Osteocyte (in vitro differentiated cells): ENCODE results near the gene TPST2. TPM values are rescaled to one million over a fixed set of nuclear protein-coding genes. Genes with fewer than 3 reads are reported as not detected.
A peak's percentile ranks its signal among the peaks of the same experiment; 100 is the strongest.

ENCODE experiments used
- DNase-seq: peaks from one replicate; pipeline ENCODE4 v3.0.0; 2021; ENCODE audit warnings: mixed read lengths; ENCODE audit not compliant: unreplicated experiment; ENCODE audit errors: extremely low spot score
- H3K27ac Mint-ChIP-seq: one replicate; pipeline ENCODE4 v1.8.0; 2021; ENCODE audit warnings: mild to moderate bottlenecking, mixed read lengths; ENCODE audit not compliant: unreplicated experiment
- H3K27me3 Mint-ChIP-seq: one replicate; pipeline ENCODE4 v1.8.0; 2021; ENCODE audit warnings: mixed read lengths; ENCODE audit not compliant: unreplicated experiment
- H3K36me3 Mint-ChIP-seq: one replicate; pipeline ENCODE4 v1.8.0; 2021; ENCODE audit warnings: mixed read lengths; ENCODE audit not compliant: unreplicated experiment
- H3K4me1 Mint-ChIP-seq: one replicate; pipeline ENCODE4 v1.8.0; 2021; ENCODE audit warnings: mixed read lengths; ENCODE audit not compliant: unreplicated experiment
- H3K4me3 Mint-ChIP-seq: one replicate; pipeline ENCODE4 v1.8.0; 2021; ENCODE audit warnings: mild to moderate bottlenecking, moderate library complexity, mixed read lengths; ENCODE audit not compliant: unreplicated experiment
- H3K9me3 Mint-ChIP-seq: one replicate; pipeline ENCODE4 v1.8.0; 2021; ENCODE audit warnings: mixed read lengths; ENCODE audit not compliant: unreplicated experiment
- total RNA-seq: library from RNA; stranded (reverse); gene quantifications from 2 replicates; pipeline ENCODE4 v1.2.1, GENCODE V29; 2021
- TF ChIP-seq, protein P1 (sequence below): fragments of 200-600 bp; sonication (generic); IDR thresholded peaks from 2 replicates; pipeline ENCODE4 v1.5.0; 2021; ENCODE audit warnings: antibody characterized with exemption, mild to moderate bottlenecking, moderate library complexity

The TPST2 gene
- total RNA-seq, 1 donor from 2014 or later, result 16.3 TPM

GRCh38 chr22:26508148-26508547 is 81.8 kb downstream of the TPST2 start:
- H3K4me3 Mint-ChIP-seq, result no peak overlapping the region
- no peak for DNase-seq
- H3K27me3 Mint-ChIP-seq, result no peaks in the 10 kb centered on the region
- H3K4me1 Mint-ChIP-seq, result peaks cover 27% of the 10 kb centered on the region
- no peaks in the 10 kb centered on the region for H3K9me3 Mint-ChIP-seq
- TF ChIP-seq, protein P1, sequence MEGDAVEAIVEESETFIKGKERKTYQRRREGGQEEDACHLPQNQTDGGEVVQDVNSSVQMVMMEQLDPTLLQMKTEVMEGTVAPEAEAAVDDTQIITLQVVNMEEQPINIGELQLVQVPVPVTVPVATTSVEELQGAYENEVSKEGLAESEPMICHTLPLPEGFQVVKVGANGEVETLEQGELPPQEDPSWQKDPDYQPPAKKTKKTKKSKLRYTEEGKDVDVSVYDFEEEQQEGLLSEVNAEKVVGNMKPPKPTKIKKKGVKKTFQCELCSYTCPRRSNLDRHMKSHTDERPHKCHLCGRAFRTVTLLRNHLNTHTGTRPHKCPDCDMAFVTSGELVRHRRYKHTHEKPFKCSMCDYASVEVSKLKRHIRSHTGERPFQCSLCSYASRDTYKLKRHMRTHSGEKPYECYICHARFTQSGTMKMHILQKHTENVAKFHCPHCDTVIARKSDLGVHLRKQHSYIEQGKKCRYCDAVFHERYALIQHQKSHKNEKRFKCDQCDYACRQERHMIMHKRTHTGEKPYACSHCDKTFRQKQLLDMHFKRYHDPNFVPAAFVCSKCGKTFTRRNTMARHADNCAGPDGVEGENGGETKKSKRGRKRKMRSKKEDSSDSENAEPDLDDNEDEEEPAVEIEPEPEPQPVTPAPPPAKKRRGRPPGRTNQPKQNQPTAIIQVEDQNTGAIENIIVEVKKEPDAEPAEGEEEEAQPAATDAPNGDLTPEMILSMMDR, result no peak
- H3K27ac Mint-ChIP-seq, result no peak overlapping the region
- H3K36me3 Mint-ChIP-seq, result peaks cover 37% of the 10 kb centered on the region

GRCh38 chr22:26503758-26504157 is 86.2 kb downstream of the TPST2 start:
- Mint-ChIP-seq H3K4me1 (peaks cover 3% of the 10 kb centered on the region), H3K27ac (peak overlapping the region; percentile 20), H3K4me3 (no peak overlapping the region), H3K36me3 (peaks cover 48% of the 10 kb centered on the region), H3K9me3 (no peaks in the 10 kb centered on the region), H3K27me3 (no peaks in the 10 kb centered on the region)
- no peak for DNase-seq
- TF ChIP-seq, protein P1, result no peak

- H3K4me1 Mint-ChIP-seq, result peaks cover 3% of the 10 kb centered on the region
- TF ChIP-seq, protein P1, result peak; percentile 69
- no peaks in the 10 kb centered on the region for H3K9me3 Mint-ChIP-seq
- DNase-seq, result no peak
- peaks cover 55% of the 10 kb centered on the region for H3K36me3 Mint-ChIP-seq
- no peaks in the 10 kb centered on the region for H3K27me3 Mint-ChIP-seq
- H3K4me3 Mint-ChIP-seq, result no peak overlapping the region
- peak overlapping the region; percentile 20 for H3K27ac Mint-ChIP-seq
These were observed 87.0 kb downstream of the TPST2 start for GRCh38 chr22:26502688-26503561.

- TF ChIP-seq, protein P1, result no peak
- Mint-ChIP-seq H3K4me3 (no peak overlapping the region), H3K27ac (no peak overlapping the region), H3K9me3 (no peaks in the 10 kb centered on the region), H3K4me1 (peaks cover 3% of the 10 kb centered on the region), H3K27me3 (no peaks in the 10 kb centered on the region), H3K36me3 (peaks cover 61% of the 10 kb centered on the region)
- DNase-seq, result no peak
These were observed 87.9 kb downstream of the TPST2 start for GRCh38 chr22:26501996-26502395.

DNA sequence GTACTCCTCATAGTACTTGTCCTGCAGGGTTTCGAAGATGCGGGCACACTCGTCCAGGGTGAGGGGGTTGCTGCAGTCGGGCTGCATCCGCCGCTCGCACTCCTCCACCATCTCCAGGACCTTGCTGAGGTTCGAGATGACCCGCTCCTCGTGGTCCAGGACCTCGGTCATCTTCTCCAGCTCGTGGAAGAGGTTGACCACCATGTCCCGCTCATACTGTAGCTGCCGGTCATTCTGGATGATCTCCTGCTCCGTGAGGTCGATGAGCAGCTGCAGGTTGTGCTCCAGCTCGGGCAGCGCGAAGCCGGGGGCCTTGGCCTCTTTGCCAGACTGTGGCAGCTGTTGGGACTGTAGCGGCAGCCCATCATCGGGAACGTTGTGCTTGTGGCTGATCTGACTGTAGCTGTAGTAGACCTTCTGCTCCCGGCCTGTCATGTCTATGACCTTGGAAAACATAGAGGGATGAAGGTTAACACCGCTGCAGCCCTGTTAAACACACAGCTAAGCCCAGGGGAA is 90.7 kb downstream of the TPST2 start:
- TF ChIP-seq, protein P1, result no peak
- no peak overlapping the region for H3K4me3 Mint-ChIP-seq
- no peak for DNase-seq
- no peaks in the 10 kb centered on the region for H3K9me3 Mint-ChIP-seq
- no peak overlapping the region for H3K27ac Mint-ChIP-seq
- H3K36me3 Mint-ChIP-seq, result peaks cover 54% of the 10 kb centered on the region
- H3K27me3 Mint-ChIP-seq, result no peaks in the 10 kb centered on the region
- peaks cover 3% of the 10 kb centered on the region for H3K4me1 Mint-ChIP-seq
